ENCODE results near the gene TRIM7. TPM values are rescaled to one million over a fixed set of nuclear protein-coding genes. Genes with fewer than 3 reads are reported as not detected.

Gene TRIM7
- total and polyA plus RNA-seq, 2 donors (not counting 1 experiment from before 2014, with no cell fraction given), result 4.7 to 7.3 TPM

DNA sequence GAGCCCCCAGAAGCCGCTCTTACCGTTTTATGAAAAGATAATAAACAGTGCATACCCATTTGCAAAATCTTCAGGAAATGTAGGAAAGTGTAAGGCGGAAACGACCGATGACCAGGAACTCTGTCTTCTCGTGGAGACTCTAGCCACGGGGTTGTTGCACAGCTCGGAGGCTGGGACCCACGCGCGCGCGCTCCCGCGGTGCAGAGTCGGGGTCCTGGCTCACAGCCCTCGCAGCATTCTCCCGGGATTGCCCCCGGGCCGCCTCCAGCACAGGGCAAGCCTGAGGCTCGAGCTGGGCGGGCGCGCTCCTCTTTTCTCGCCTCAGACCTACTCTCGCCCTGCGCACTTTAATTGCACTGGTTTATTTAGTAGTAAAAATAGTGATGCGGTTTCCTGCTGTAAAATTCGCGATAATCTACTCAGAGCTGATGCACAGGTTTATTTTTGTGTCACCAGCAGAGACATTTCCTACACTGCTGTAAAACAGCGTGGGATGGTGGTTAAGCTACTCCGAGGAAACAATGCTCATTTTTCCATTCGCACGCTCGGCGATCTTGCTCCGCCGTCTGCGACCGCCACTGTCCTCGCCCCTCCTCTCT, 15.5 kb downstream of the TRIM7 start:
- Histone ChIP-seq H3K27me3 (ENCODE audit: control insufficient read depth, insufficient read depth, low read length) (no peaks in the 10 kb centered on the region), H2AFZ (ENCODE audit: low read length) (peak overlapping the region; percentile 92), H3K9me3 (ENCODE audit: control insufficient read depth, insufficient read depth, low read depth, low read length) (no peaks in the 10 kb centered on the region), H3K79me2 (ENCODE audit: control insufficient read depth, insufficient read depth, low read length) (no peaks in the 10 kb centered on the region), H3K36me3 (ENCODE audit: control insufficient read depth, insufficient read depth, low read length) (no peaks in the 10 kb centered on the region), H3K27ac (ENCODE audit: insufficient read depth, low read length) (peak overlapping the region; percentile 32), H3K4me1 (ENCODE audit: control insufficient read depth, extremely low read depth, insufficient read depth, low read length) (no peaks in the 10 kb centered on the region), H3K9ac (ENCODE audit: insufficient read depth, low read length) (peak overlapping the region; percentile 41), H4K20me1 (ENCODE audit: control insufficient read depth, extremely low read depth, insufficient read depth, low read length) (no peaks in the 10 kb centered on the region), H3K4me2 (ENCODE audit: extremely low read depth, insufficient read depth, low read length) (peak overlapping the region; percentile 98), H3K4me3 (replicated peaks in 1 of 4; ENCODE audit: control extremely low read depth in 1 of 4, insufficient read depth in 1 of 4, low read depth in 3 of 4, low read length in 4 of 4) (peak overlapping the region; percentile 82 to 96 (median 85))
- TF ChIP-seq, protein P1, sequence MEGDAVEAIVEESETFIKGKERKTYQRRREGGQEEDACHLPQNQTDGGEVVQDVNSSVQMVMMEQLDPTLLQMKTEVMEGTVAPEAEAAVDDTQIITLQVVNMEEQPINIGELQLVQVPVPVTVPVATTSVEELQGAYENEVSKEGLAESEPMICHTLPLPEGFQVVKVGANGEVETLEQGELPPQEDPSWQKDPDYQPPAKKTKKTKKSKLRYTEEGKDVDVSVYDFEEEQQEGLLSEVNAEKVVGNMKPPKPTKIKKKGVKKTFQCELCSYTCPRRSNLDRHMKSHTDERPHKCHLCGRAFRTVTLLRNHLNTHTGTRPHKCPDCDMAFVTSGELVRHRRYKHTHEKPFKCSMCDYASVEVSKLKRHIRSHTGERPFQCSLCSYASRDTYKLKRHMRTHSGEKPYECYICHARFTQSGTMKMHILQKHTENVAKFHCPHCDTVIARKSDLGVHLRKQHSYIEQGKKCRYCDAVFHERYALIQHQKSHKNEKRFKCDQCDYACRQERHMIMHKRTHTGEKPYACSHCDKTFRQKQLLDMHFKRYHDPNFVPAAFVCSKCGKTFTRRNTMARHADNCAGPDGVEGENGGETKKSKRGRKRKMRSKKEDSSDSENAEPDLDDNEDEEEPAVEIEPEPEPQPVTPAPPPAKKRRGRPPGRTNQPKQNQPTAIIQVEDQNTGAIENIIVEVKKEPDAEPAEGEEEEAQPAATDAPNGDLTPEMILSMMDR (conservative IDR thresholded peaks at IDR 0.05 in 1 of 2, IDR thresholded peaks at IDR 0.05 in 1 of 2; ENCODE audit: low read depth in 1 of 2, low read length in 2 of 2), result no peak
- TF ChIP-seq EZH2 (IDR thresholded peaks at IDR 0.05; ENCODE audit: low read length, missing control alignments), result no peak
- peak; percentile 33 to 42 for DNase-seq (ENCODE audit: low read depth in 2 of 2)

DNA sequence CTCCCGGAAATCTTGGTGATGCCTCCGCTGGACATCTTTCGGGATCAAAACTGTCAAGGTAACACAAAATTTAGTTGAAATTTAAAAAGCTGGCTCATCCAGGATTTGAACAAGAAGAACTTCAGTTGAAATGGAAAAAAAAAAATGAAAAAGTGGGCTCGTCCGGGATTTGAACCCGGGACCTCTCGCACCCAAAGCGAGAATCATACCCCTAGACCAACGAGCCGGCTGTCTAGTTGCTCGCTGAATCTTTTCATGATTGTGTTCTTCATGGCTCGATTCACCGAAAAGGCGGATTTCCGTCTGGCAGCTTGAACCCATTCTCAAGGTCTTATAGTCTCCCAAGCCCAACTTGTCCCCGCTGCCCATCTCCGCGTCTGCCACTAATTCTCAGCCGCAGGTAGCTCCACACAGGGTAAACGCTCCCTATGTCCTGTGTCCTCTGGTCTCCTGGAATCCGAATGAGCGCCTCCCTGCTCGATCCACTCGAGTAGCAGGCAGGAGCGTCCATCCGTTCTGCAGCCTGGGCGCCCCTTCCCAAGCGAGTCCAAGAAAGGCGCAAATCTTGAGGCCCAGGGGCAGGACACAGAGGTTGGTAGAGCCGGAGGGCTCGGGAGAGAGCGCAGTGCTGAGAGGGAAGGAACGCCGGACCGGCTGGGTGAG, 16.2 kb downstream of the TRIM7 start:
- Histone ChIP-seq H3K9me3 (ENCODE audit: control insufficient read depth, insufficient read depth, low read depth, low read length) (no peaks in the 10 kb centered on the region), H3K27ac (ENCODE audit: insufficient read depth, low read length) (peak overlapping the region; percentile 78), H3K36me3 (ENCODE audit: control insufficient read depth, insufficient read depth, low read length) (no peaks in the 10 kb centered on the region), H3K4me3 (replicated peaks in 1 of 4; ENCODE audit: control extremely low read depth in 1 of 4, insufficient read depth in 1 of 4, low read depth in 3 of 4, low read length in 4 of 4) (peak overlapping the region; percentile 82 to 96 (median 85)), H3K9ac (ENCODE audit: insufficient read depth, low read length) (peak overlapping the region; percentile 48), H3K27me3 (ENCODE audit: control insufficient read depth, insufficient read depth, low read length) (no peaks in the 10 kb centered on the region), H3K4me1 (ENCODE audit: control insufficient read depth, extremely low read depth, insufficient read depth, low read length) (no peaks in the 10 kb centered on the region), H4K20me1 (ENCODE audit: control insufficient read depth, extremely low read depth, insufficient read depth, low read length) (no peaks in the 10 kb centered on the region), H3K79me2 (ENCODE audit: control insufficient read depth, insufficient read depth, low read length) (no peaks in the 10 kb centered on the region), H2AFZ (ENCODE audit: low read length) (peak overlapping the region; percentile 92), H3K4me2 (ENCODE audit: extremely low read depth, insufficient read depth, low read length) (peak overlapping the region; percentile 98)
- no peak for TF ChIP-seq EZH2 (IDR thresholded peaks at IDR 0.05; ENCODE audit: low read length, missing control alignments)
- TF ChIP-seq, protein P1 (conservative IDR thresholded peaks at IDR 0.05 in 1 of 2, IDR thresholded peaks at IDR 0.05 in 1 of 2; ENCODE audit: low read depth in 1 of 2, low read length in 2 of 2), result peak in 1 of 2 donors; percentile 6
- peak; percentile 70 to 81 for DNase-seq (ENCODE audit: low read depth in 2 of 2)

DNA sequence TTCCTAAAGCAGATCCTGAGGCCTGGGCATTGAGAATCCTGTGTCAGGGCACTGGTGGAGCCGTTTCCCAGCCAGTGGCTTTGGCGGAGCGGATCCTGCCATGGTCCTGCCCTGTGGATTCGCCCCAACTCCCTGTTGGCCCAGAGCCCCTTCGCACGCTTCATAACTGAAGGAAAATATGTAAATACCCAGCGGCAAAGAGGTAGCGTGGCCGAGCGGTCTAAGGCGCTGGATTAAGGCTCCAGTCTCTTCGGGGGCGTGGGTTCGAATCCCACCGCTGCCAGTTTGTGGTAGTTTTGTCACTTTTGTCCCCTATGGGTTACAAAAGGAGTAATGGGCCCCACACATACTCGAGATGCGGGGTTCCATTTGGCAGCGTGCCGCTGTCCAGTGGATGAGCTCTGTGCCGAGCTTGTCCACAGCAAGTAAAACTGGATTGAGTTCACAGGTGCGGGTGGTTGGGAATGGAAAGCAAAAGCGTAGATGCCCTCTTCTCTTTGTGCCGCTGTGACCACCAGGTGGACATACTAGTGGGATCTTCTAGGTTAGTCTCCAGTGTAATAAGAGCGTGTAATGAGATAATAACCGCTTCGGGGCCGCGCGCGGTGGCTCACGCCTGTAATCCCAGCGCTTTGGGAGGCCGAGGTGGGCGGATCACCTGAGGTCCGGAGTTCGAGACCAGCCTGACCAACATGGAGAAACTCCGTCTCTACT, 17.3 kb downstream of the TRIM7 start:
- Histone ChIP-seq H3K4me1 (ENCODE audit: control insufficient read depth, extremely low read depth, insufficient read depth, low read length) (no peaks in the 10 kb centered on the region), H3K79me2 (ENCODE audit: control insufficient read depth, insufficient read depth, low read length) (no peaks in the 10 kb centered on the region), H4K20me1 (ENCODE audit: control insufficient read depth, extremely low read depth, insufficient read depth, low read length) (no peaks in the 10 kb centered on the region), H3K4me3 (replicated peaks in 1 of 4; ENCODE audit: control extremely low read depth in 1 of 4, insufficient read depth in 1 of 4, low read depth in 3 of 4, low read length in 4 of 4) (peak overlapping the region; percentile 50 to 86 (median 74)), H3K4me2 (ENCODE audit: extremely low read depth, insufficient read depth, low read length) (peak overlapping the region; percentile 83), H3K27me3 (ENCODE audit: control insufficient read depth, insufficient read depth, low read length) (no peaks in the 10 kb centered on the region), H3K27ac (ENCODE audit: insufficient read depth, low read length) (peak overlapping the region; percentile 54), H2AFZ (ENCODE audit: low read length) (peak overlapping the region; percentile 60), H3K9ac (ENCODE audit: insufficient read depth, low read length) (no peak overlapping the region), H3K9me3 (ENCODE audit: control insufficient read depth, insufficient read depth, low read depth, low read length) (no peaks in the 10 kb centered on the region), H3K36me3 (ENCODE audit: control insufficient read depth, insufficient read depth, low read length) (no peaks in the 10 kb centered on the region)
- no peak for TF ChIP-seq EZH2 (IDR thresholded peaks at IDR 0.05; ENCODE audit: low read length, missing control alignments)
- TF ChIP-seq, protein P1 (conservative IDR thresholded peaks at IDR 0.05 in 1 of 2, IDR thresholded peaks at IDR 0.05 in 1 of 2; ENCODE audit: low read depth in 1 of 2, low read length in 2 of 2), result peak; percentile 7 to 33
- peak; percentile 80 to 84 for DNase-seq (ENCODE audit: low read depth in 2 of 2)

Measured in fibroblast of lung (primary cell).